GM21737 (cell line): ENCODE results near the gene CARMIL3.
"Not testable (repeated sequence)": the region's sequence is repeated elsewhere in the genome, so short reads cannot be mapped to it uniquely, and the experiment has no call there.

Source experiments
- ATAC-seq: cut with Tn5 transposase; IDR thresholded peaks from one replicate; pipeline ENCODE4 v1.9.1; 2021; ENCODE audit warnings: mild to moderate bottlenecking, moderate library complexity; ENCODE audit not compliant: unreplicated experiment

The CARMIL3 gene

GRCh38 chr14:24093207-24093900 is 41.5 kb downstream of the CARMIL3 start:
- ATAC-seq: no peak

DNA sequence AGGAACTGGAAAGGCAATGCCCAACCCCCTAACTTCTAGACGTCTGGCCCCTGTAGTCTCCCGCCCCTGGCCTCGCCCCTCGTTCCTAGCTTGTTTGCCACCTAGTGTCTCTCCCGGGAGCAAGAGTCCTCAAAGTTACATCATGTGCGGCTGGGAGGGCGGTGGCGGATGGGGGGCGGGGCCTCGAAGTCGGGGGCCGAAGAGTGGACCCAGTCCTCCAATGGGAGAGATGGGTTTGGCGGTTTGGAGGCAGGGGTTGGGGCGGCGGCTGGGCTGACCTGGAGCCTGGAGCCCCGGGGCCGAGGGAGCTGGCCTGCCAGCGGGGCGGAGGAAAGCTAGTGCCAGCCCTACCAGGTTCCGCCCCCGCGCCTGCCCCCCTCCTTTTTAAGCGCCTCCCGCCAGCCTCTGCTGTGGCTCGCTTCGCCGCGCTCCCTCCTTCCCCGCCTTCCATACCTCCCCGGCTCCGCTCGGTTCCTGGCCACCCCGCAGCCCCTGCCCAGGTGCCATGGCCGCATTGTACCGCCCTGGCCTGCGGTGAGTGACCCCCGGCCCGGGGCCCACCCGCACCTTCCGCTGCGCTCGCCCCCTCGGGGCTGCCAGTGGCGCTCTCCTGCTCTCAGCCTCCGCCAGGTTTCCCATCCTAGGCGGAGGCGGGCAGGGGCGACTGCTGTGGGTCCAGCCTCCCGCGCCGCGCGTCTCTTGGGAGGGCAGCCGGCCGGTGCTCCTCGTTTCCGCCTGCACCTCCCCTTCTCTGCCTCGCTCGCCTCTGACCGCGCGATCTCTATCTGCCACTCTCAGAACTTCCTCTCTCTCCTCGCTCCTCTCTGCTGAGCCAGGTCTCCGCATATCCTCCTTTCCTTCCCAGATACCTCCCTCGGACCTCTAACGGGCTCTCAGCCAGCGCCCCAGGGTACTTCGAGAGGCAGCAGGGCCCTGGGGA is 42.4 kb downstream of the CARMIL3 start, which contains the start of gene PCK2:
PCK2 (plus strand) TSS at position 411 of the 940 bp plus-strand sequence; CDS start at position 506, 95 bp downstream.
- ATAC-seq: peak; percentile 50

GRCh38 chr14:24094841-24095270 is 43.0 kb downstream of the CARMIL3 start:
- ATAC-seq: no peak

GRCh38 chr14:24095271-24096068 is 43.7 kb downstream of the CARMIL3 start:
- ATAC-seq: peak; percentile 64

DNA sequence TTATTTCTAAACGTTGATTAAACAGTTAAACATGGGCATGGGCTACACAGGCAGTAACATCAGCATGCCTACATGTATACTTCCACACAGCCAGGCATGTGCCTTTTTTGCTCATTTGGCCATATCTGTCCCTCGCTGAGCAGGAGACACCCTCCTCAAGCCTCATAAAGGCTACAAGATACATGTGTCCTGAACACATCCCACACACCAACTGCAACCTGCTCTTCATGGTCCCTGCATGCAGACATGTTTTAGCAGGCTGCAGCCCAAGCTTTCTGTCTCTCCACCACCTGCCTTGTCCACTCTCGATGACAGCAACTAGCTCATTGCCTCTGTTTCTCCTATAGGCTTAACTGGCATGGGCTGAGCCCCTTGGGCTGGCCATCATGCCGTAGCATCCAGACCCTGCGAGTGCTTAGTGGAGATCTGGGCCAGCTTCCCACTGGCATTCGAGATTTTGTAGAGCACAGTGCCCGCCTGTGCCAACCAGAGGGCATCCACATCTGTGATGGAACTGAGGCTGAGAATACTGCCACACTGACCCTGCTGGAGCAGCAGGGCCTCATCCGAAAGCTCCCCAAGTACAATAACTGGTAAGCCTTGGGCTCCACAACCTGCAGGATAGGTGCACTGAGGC is 44.9 kb downstream of the CARMIL3 start:
- no peak for ATAC-seq

DNA sequence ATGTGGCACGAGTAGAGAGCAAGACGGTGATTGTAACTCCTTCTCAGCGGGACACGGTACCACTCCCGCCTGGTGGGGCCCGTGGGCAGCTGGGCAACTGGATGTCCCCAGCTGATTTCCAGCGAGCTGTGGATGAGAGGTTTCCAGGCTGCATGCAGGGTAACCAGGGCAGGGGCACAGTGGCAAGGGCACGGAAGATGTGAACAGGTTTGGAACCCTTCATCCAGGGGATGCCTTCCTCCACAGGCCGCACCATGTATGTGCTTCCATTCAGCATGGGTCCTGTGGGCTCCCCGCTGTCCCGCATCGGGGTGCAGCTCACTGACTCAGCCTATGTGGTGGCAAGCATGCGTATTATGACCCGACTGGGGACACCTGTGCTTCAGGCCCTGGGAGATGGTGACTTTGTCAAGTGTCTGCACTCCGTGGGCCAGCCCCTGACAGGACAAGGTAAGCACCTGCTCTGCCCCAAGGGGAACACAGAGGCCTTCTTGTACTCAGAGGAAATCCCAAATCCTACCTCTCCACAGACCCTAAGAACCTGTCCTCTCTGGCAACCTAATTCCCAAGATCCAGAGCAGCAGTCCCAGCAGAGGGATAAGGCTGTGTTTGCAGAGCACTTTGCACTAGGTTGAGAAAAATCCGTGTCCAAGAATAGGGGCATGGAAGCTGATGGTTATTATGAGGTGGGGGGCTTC is 46.6 kb downstream of the CARMIL3 start:
- no peak for ATAC-seq

DNA sequence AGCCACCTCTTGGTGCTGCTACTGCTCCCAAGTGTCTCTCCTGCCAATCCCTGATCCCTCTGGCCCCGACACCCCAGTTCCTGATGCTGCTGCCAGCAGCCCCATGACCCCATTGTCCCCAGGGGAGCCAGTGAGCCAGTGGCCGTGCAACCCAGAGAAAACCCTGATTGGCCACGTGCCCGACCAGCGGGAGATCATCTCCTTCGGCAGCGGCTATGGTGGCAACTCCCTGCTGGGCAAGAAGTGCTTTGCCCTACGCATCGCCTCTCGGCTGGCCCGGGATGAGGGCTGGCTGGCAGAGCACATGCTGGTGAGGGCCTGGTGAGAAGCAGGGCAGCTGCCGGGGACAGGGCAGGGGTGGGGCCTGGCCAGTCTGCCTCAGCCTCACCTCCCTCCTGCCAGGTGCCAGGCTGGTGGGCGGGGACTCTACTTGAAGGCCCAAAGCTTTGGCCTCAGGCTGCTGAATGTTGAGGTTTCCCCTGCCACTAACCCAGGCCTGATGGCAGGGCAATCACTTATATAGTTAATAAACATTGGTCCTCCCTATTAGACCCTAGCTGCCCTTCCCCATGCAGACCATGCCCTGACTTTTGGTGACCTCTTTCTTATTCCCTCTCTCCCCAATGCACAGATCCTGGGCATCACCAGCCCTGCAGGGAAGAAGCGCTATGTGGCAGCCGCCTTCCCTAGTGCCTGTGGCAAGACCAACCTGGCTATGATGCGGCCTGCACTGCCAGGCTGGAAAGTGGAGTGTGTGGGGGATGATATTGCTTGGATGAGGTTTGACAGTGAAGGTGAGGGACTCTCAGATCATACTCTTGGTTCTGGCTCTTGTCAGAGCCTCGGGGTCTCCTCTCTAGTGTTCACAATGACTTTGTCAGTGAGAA is 47.4 kb downstream of the CARMIL3 start:
- no peak for ATAC-seq

GRCh38 chr14:24100197-24100981 is 48.6 kb downstream of the CARMIL3 start:
- no peak for ATAC-seq

GRCh38 chr14:24100982-24101494 is 49.2 kb downstream of the CARMIL3 start:
- no peak for ATAC-seq

GRCh38 chr14:24102357-24103048 is 50.7 kb downstream of the CARMIL3 start:
- no peak for ATAC-seq

DNA sequence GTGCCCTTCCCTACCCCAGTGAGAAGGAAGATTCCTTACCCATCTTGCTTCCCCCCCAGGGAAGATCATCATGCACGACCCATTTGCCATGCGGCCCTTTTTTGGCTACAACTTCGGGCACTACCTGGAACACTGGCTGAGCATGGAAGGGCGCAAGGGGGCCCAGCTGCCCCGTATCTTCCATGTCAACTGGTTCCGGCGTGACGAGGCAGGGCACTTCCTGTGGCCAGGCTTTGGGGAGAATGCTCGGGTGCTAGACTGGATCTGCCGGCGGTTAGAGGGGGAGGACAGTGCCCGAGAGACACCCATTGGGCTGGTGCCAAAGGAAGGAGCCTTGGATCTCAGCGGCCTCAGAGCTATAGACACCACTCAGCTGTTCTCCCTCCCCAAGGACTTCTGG is 51.6 kb downstream of the CARMIL3 start:
- no peak for ATAC-seq

GRCh38 chr14:24105609-24106239 is 53.9 kb downstream of the CARMIL3 start:
- not testable (repeated sequence) for ATAC-seq

- no peak for ATAC-seq
Observed at GRCh38 chr14:24106672-24107271, 55.0 kb downstream of the CARMIL3 start.

DNA sequence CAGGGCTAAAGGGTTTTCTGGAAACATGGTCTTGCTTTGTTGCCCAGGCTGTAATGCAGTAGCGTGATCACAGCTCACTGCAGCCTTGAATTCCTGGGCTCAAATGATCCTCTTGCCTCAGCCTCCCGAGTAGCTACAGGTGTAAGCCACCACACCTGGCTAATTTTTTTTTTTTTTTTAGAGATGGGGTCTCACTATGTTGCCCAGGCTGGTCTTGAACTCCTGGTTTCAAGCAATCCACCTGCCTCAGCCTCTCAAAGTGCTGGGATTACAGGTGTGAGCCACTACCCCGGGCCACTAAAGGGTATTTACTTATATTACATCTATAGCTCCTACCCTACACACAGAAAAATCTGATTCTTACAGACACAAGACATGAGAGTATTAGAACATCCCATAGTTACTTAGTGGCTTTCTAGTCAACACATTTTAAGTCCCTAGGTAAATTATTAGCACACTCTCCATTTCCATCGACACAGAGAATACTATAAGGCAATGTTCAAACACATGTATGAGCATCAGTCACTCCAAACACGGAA is 56.6 kb downstream of the CARMIL3 start:
- no peak for ATAC-seq

DNA sequence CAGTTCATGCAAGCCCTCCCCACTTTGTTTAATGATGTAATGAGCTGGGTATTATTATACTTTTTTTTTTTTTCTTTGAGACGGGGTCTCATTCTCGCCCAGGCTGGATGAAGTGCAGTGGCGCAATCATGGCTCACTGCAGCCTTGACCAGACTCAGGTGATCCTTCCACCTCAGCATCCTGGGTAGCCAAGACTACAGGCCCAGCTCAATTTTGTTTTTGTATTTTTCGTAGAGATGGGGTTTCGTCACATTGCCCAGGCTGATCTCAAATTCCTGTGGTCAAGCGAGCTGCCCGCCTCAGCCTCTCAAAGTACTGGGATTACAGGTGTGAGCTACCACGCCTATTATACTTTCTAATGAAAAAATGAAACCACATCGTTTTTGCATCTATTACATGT is 58.3 kb downstream of the CARMIL3 start:
- no peak for ATAC-seq

DNA sequence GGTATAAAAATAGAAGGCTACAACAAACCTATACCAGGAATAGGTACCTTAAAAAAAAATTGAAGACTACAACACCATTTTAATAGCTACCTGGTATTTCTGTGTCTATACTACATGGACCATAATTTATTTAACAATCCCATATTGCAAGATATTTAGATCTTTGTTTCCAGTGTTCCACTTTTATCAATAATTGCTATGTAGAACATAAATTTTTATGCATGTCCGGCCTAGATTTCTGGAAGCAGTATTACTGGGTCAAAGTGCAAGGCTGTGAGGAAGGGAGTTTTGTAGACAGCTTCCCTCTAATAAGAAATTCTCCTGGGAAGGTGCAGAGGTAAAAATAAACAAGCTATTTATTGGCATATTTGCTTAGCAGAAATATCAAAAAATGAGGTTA is 58.7 kb downstream of the CARMIL3 start:
- ATAC-seq: no peak
